Mucosa of descending colon (tissue), 3 donors: ENCODE data around the gene CHMP6. TPM values are rescaled to one million over a fixed set of nuclear protein-coding genes. Genes with fewer than 3 reads are reported as not detected.

Experiments
- ATAC-seq: fragments of 200-7000 bp; cut with Tn5 transposase; one replicate; pipeline ENCODE4 v1.9.1; 2020; ENCODE audit warnings: mild to moderate bottlenecking, moderate library complexity
- DNase-seq, 3 donors: peaks; one replicate each; pipeline ENCODE4 v3.0.0-alpha.2; 2020
- H3K36me3 ChIP-seq: fragments of 200-600 bp; one replicate; pipeline ENCODE4 v1.8.0; 2021; ENCODE audit warnings: low read depth, mild to moderate bottlenecking
- H3K4me1 ChIP-seq: fragments of 200-600 bp; one replicate; pipeline ENCODE4 v1.8.0; 2021; ENCODE audit warnings: low read depth, mild to moderate bottlenecking
- H3K4me3 ChIP-seq: fragments of 200-600 bp; one replicate; pipeline ENCODE4 v1.8.0; 2021; ENCODE audit warnings: mild to moderate bottlenecking
- H3K9me3 ChIP-seq: fragments of 200-600 bp; one replicate; pipeline ENCODE4 v1.8.0; 2021; ENCODE audit warnings: mild to moderate bottlenecking
- intact Hi-C, 2 donors: fragments of 100-400 bp; cut with DNase I in 1 of 2; cut with micrococcal nuclease in 1 of 2; formaldehyde crosslinking; loops; one replicate each; pipeline versions ENCODE4 v1.11.0 to v1.11.1; 2022; cut with DNase I, micrococcal nuclease
- total RNA-seq, 3 donors: library from RNA; stranded (reverse); fragmentation: NEBNext Ultra II Directional in 2 of 3; extraction: Animal tissue kit (Norgen Biotek cat#: 25700) in 2 of 3; gene quantifications; one replicate each; pipeline versions ENCODE4 v1.2.1 to v1.2.4, GENCODE V29; 2021 to 2023
- TF ChIP-seq, protein P1 (sequence below): fragments of 200-600 bp; IDR thresholded peaks from one replicate; pipeline ENCODE4 v1.8.0; 2022; ENCODE audit warnings: antibody characterized with exemption, mild to moderate bottlenecking
- donor health status: DM: no; HTN: no; CAD: no; lungs with moderate emphysema.
- donor health status: DM: no; HTN: no; CAD: no.
- donor health status: DM: no; HTN: yes; CAD: no.

CHMP6 gene
- total RNA-seq, 3 donors from 2014 or later, result 35.1 to 43.9 (median 35.4) TPM

DNA sequence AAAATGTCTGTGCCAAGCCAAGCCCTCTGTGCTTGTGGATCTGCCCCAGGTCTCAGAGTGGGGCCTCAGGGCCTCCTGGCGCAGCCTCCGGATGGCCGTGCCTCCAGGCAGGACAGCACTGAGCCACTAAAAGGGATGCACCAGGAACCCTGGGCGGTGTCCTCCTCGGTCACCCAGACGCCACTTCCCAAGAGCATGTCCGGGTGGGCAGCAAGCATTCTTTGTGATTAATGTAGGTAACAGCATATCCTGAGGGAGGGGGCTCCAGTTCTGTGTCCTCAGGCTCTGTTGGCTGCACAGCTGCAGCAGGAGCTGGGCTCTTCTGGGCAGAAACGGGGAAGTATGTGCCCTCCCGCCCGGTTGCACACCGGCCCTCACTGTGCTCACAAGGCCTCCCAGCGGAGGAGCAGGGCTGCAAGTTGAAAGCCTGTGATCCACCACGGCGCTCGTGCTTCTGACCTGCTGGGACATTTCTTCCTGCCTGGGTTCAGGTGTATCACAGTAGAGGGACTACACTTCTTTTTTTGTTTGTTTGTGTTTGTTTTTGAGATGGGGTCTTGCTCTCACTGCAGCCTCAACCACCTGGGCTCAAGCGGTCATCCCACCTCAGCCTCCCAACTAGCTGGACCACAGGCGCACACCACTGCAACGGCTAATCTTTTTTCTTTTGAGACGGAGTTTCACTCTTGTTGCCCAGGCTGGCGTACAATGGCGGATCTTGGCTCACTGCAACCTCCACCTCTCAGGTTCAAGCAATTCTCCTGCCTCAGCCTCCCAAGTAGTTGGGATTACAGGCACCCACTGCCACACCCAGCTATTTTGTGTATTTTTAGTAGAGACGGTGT is 37.9 kb upstream of the CHMP6 start:
- intact Hi-C loops, result no loop called here
- TF ChIP-seq, protein P1, sequence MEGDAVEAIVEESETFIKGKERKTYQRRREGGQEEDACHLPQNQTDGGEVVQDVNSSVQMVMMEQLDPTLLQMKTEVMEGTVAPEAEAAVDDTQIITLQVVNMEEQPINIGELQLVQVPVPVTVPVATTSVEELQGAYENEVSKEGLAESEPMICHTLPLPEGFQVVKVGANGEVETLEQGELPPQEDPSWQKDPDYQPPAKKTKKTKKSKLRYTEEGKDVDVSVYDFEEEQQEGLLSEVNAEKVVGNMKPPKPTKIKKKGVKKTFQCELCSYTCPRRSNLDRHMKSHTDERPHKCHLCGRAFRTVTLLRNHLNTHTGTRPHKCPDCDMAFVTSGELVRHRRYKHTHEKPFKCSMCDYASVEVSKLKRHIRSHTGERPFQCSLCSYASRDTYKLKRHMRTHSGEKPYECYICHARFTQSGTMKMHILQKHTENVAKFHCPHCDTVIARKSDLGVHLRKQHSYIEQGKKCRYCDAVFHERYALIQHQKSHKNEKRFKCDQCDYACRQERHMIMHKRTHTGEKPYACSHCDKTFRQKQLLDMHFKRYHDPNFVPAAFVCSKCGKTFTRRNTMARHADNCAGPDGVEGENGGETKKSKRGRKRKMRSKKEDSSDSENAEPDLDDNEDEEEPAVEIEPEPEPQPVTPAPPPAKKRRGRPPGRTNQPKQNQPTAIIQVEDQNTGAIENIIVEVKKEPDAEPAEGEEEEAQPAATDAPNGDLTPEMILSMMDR, result no peak
- Histone ChIP-seq H3K4me1 (no peaks in the 10 kb centered on the region), H3K9me3 (no peaks in the 10 kb centered on the region), H3K4me3 (no peak overlapping the region), H3K36me3 (no peaks in the 10 kb centered on the region)
- DNase-seq (no peak), ATAC-seq (no peak)

DNA sequence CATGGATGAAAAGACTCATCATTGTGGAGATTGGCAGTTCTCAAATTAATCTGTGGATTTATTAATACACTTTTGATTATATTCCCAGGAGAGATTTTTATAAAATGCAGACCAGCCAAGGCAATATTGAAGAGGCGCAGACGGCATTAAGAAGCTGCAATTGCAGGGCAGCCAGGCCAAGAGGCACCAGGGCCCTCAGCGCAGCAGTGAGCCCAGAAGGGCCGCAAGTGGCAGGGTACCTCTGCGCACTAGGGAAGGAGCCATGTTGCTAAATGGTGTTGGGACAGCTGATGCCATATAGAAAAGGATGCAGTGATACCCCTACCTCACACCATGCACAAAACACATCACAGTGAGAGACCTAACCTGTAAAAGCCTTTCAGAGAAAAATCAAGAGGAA is 36.6 kb upstream of the CHMP6 start:
- peak in 1 of 3 donors; percentile 16 for DNase-seq
- H3K4me3 ChIP-seq, result no peak overlapping the region
- no peak for ATAC-seq
- H3K4me1 ChIP-seq, result no peaks in the 10 kb centered on the region
- no peaks in the 10 kb centered on the region for H3K9me3 ChIP-seq
- TF ChIP-seq, protein P1, result no peak
- no peaks in the 10 kb centered on the region for H3K36me3 ChIP-seq
- intact Hi-C loops, result no loop called here

DNA sequence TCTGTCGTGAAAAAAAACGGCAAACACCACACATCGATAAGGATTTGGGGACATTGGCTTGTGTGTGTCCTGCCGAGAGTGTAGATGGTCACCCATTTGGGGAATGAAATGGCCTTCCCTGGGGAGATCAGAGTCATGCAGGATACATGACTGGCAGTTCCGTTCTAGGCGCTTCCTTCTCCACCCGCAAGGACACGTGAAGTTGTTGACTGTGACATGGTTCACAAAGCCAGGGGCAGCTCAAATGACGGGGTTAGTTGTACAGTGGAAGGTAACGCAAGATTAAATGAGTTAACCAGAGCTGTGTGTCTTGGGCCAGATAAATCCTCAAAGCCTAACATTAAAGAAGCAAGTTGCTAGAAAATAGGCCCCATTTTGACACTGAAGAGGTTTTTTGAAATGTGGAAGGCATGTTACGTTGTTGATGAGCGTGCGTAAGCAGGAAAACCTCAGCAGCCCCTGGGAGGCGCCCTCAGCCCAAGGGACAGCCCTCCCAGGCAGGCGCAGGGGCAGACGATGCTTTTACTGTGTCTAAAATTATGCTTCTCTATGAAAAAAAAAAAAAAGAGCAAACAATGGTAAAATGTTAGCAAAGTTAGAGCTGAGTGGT is 35.9 kb upstream of the CHMP6 start:
- no peaks in the 10 kb centered on the region for H3K4me1 ChIP-seq
- ATAC-seq (no peak), DNase-seq (peak in 1 of 3 donors; percentile 8)
- no peaks in the 10 kb centered on the region for H3K36me3 ChIP-seq
- TF ChIP-seq, protein P1, result no peak
- intact Hi-C loops, result no loop called here
- H3K4me3 ChIP-seq, result no peak overlapping the region
- H3K9me3 ChIP-seq, result no peaks in the 10 kb centered on the region

DNA sequence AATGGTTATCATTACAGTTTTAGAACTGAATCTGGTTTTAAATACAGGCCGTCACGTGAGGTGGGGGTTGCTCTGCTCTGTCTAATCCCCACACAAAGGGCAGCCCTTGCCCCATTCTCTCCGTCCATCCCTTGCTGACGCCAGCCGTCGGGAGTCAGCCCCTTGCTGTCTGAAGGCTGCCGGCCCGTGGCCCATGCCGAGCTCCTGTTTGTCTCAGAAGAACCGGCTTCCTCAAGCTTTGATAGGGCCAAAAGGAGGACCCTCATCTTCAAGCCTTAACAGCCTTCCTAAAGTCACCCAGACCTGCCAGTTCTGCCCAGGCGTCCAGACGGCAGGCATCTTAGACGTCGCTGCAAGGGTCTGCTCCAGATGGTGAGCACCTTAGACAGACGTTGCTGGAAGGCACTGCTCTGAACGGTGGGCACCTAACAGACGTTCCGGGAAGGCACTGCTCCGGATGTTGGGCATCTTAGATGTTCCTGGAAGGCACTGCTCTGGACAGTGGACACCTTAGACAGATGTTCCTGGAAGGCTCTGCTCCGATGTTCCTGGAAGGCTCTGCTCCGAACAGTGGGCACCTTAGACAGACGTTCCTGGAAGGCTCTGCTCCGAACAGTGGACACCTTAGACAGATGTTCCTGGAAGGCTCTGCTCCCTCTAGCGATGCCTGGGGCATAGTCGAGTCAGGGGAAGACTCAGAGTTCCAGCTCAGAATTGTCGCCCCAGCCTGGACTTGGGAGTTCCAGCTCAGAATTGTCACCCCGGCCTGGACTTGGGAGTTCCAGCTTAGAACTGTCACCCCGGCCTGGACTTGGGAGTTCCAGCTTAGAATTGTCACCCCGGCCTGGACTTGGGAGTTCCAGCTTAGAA is 35.1 kb upstream of the CHMP6 start:
- peak in 1 of 3 donors; percentile 13 for DNase-seq
- Histone ChIP-seq H3K4me3 (no peak overlapping the region), H3K4me1 (no peaks in the 10 kb centered on the region), H3K9me3 (no peaks in the 10 kb centered on the region), H3K36me3 (no peaks in the 10 kb centered on the region)
- intact Hi-C loops, result no loop called here
- no peak for ATAC-seq
- TF ChIP-seq, protein P1, result no peak

DNA sequence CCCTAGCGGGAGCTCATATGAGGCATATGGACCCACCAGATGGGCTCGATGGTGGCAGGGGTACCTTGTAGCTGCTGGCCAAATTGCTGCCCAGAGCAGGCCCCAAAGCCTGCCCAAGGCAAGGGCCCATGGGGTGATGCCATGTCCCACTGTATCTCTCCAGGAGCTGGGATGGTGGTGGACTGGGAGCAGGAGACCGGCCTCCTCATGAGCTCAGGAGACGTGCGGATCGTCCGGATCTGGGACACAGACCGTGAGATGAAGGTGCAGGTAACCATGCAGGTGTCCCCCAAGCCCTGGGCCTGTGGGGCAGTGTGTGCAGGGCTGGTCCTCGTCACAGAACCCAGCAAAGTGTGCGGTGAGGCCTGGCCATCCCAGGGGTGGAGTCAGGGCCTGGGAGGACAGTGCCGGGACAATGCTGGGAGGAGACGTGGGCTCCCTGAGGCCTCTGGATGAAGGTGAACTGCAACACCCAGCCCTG is 34.1 kb upstream of the CHMP6 start:
- ATAC-seq (no peak), DNase-seq (peak in 2 of 3 donors; percentile 16 to 41)
- H3K4me1 ChIP-seq, result no peaks in the 10 kb centered on the region
- intact Hi-C loops, result no loop called here
- TF ChIP-seq, protein P1, result no peak
- no peaks in the 10 kb centered on the region for H3K9me3 ChIP-seq
- H3K36me3 ChIP-seq, result no peaks in the 10 kb centered on the region
- H3K4me3 ChIP-seq, result no peak overlapping the region
